GM18498 (cell line): Measurements from ENCODE around the gene EIF3K.
"Not testable (repeated sequence)": the region's sequence is repeated elsewhere in the genome, so short reads cannot be mapped to it uniquely, and the experiment has no call there.

ENCODE experiments used
- ATAC-seq: cut with Tn5 transposase; IDR thresholded peaks from one replicate; pipeline ENCODE4 v1.9.1; 2021; ENCODE audit warnings: mild to moderate bottlenecking, moderate library complexity; ENCODE audit not compliant: unreplicated experiment

EIF3K gene

GRCh38 chr19:38618590-38619360 is at the start of gene EIF3K:
Gene EIF3K (plus strand): TSS chr19:38619188. CDS start chr19:38619269, 81 bp downstream.
- ATAC-seq = peak; percentile 69

GRCh38 chr19:38569368-38569983 is 49.5 kb upstream of the EIF3K start:
- no peak for ATAC-seq

GRCh38 chr19:38571682-38572081 is 47.3 kb upstream of the EIF3K start:
- ATAC-seq = no peak

GRCh38 chr19:38577826-38578225 is 41.2 kb upstream of the EIF3K start:
- no peak for ATAC-seq

GRCh38 chr19:38579304-38579703 is 39.7 kb upstream of the EIF3K start:
- ATAC-seq = not testable (repeated sequence)

- ATAC-seq = no peak
These were observed 38.9 kb upstream of the EIF3K start for GRCh38 chr19:38580080-38580479.

GRCh38 chr19:38583219-38583984 is 35.6 kb upstream of the EIF3K start:
- ATAC-seq = peak; percentile 80

- ATAC-seq = no peak
These were observed 35.0 kb upstream of the EIF3K start for GRCh38 chr19:38583985-38584305.

GRCh38 chr19:38587562-38587961 is 31.4 kb upstream of the EIF3K start:
- no peak for ATAC-seq

GRCh38 chr19:38588041-38588440 is 30.9 kb upstream of the EIF3K start:
- no peak for ATAC-seq

- no peak for ATAC-seq
These were observed 26.0 kb upstream of the EIF3K start for GRCh38 chr19:38592940-38593339.

- no peak for ATAC-seq
These were observed 22.7 kb upstream of the EIF3K start for GRCh38 chr19:38596057-38596981.

- no peak for ATAC-seq
These were observed 21.9 kb upstream of the EIF3K start for GRCh38 chr19:38597075-38597474.

- no peak for ATAC-seq
These were observed 19.3 kb upstream of the EIF3K start for GRCh38 chr19:38599722-38600121.

GRCh38 chr19:38602856-38603255 is 16.1 kb upstream of the EIF3K start:
- ATAC-seq = not testable (repeated sequence)

- no peak for ATAC-seq
These were observed 12.9 kb upstream of the EIF3K start for GRCh38 chr19:38606131-38606530.

GRCh38 chr19:38614289-38614688 is 4.7 kb upstream of the EIF3K start:
- no peak for ATAC-seq

GRCh38 chr19:38615007-38615581 is 3.9 kb upstream of the EIF3K start:
- ATAC-seq = no peak

- ATAC-seq = no peak
These were observed 2.7 kb upstream of the EIF3K start for GRCh38 chr19:38616265-38616664.

- no peak for ATAC-seq
These were observed 1.7 kb upstream of the EIF3K start for GRCh38 chr19:38617283-38617763.
